SK-N-SH treated with all-trans-retinoic acid at 6 μM for 48 hours (cell line): Measurements from ENCODE around the gene KCNIP1.

Experiments
- ATAC-seq: fragments of 200-7000 bp; cut with Tn5 transposase; 3 replicates; pipeline ENCODE4 v1.9.1; 2020; ENCODE audit warnings: mild to moderate bottlenecking, moderate library complexity
- ARNTL ChIP-seq: fragments of 450-650 bp; formaldehyde crosslinking; IDR thresholded peaks from 2 replicates; pipeline ENCODE4 v1.5.0; 2020; ENCODE audit warnings: low read depth, mild to moderate bottlenecking, moderate library complexity, borderline replicate concordance
- CSDC2 ChIP-seq: fragments of 250-450 bp; sonication (Bioruptor Pico); IDR thresholded peaks from 2 replicates; pipeline ENCODE4 v1.5.0; 2020; ENCODE audit warnings: mild to moderate bottlenecking, moderate library complexity
- ESRRG ChIP-seq: fragments of 250-450 bp; sonication (Bioruptor Pico); IDR thresholded peaks from 2 replicates; pipeline ENCODE4 v1.6.1; 2021; ENCODE audit warnings: mild to moderate bottlenecking
- GLIS3 ChIP-seq: fragments of 250-450 bp; sonication (Bioruptor Pico); IDR thresholded peaks from 2 replicates; pipeline ENCODE4 v1.5.0; 2020; ENCODE audit warnings: mild to moderate bottlenecking, moderate library complexity
- ISL1 ChIP-seq: fragments of 250-450 bp; sonication (Bioruptor Pico); IDR thresholded peaks from 2 replicates; pipeline ENCODE4 v2.1.2; 2022; ENCODE audit warnings: mild to moderate bottlenecking, moderate library complexity
- OSR1 ChIP-seq: fragments of 250-450 bp; sonication (Bioruptor Pico); IDR thresholded peaks from 2 replicates; pipeline ENCODE4 v1.8.0; 2022; ENCODE audit warnings: moderate library complexity, mild to moderate bottlenecking, inconsistent platforms
- PPARA ChIP-seq: fragments of 250-450 bp; sonication (Bioruptor Pico); IDR thresholded peaks from 2 replicates; pipeline ENCODE4 v1.5.0; 2020; ENCODE audit warnings: mild to moderate bottlenecking, borderline replicate concordance
- RARB ChIP-seq: fragments of 250-450 bp; sonication (Bioruptor Pico); IDR thresholded peaks from 2 replicates; pipeline ENCODE4 v1.8.0; 2021; ENCODE audit warnings: mild to moderate bottlenecking, moderate library complexity
- SNAI2 ChIP-seq: fragments of 250-450 bp; sonication (Bioruptor Pico); IDR thresholded peaks from 2 replicates; pipeline ENCODE4 v1.5.0; 2020; ENCODE audit warnings: mild to moderate bottlenecking, moderate library complexity
- TCF4 ChIP-seq: fragments of 250-450 bp; sonication (Bioruptor Pico); IDR thresholded peaks from 2 replicates; pipeline ENCODE4 v1.8.0; 2021; ENCODE audit warnings: mild to moderate bottlenecking, moderate library complexity, borderline replicate concordance
- TOX ChIP-seq: fragments of 250-450 bp; sonication (Bioruptor Pico); IDR thresholded peaks from 2 replicates; pipeline ENCODE4 v1.8.0; 2021; ENCODE audit warnings: mild to moderate bottlenecking, moderate library complexity, borderline replicate concordance
- ZC3H10 ChIP-seq: fragments of 250-450 bp; sonication (Bioruptor Pico); IDR thresholded peaks from 2 replicates; pipeline ENCODE4 v1.5.1; 2021; ENCODE audit warnings: mild to moderate bottlenecking, moderate library complexity
- ZFP3 ChIP-seq: fragments of 250-450 bp; sonication (Bioruptor Pico); IDR thresholded peaks from 2 replicates; pipeline ENCODE4 v1.5.0; 2020; ENCODE audit warnings: mild to moderate bottlenecking, moderate library complexity
- ZNF565 ChIP-seq: fragments of 450-650 bp; formaldehyde crosslinking; conservative IDR thresholded peaks from 2 replicates; pipeline ENCODE4 v1.5.0; 2020; ENCODE audit warnings: low read depth, mild to moderate bottlenecking, moderate library complexity
- ZNF70 ChIP-seq: fragments of 450-650 bp; formaldehyde crosslinking; IDR thresholded peaks from 2 replicates; pipeline ENCODE4 v1.5.0; 2020; ENCODE audit warnings: mild to moderate bottlenecking, moderate library complexity
- ZNF8 ChIP-seq: fragments of 450-650 bp; formaldehyde crosslinking; IDR thresholded peaks from 2 replicates; pipeline ENCODE4 v1.5.0; 2020; ENCODE audit warnings: mild to moderate bottlenecking, moderate library complexity
- TF ChIP-seq, protein P1 (sequence below): fragments of 250-450 bp; sonication (Bioruptor Pico); IDR thresholded peaks from 2 replicates; pipeline ENCODE4 v1.5.0; 2020; ENCODE audit warnings: mild to moderate bottlenecking, moderate library complexity
- TF ChIP-seq, protein P2 (sequence below): fragments of 250-450 bp; sonication (Bioruptor Pico); IDR thresholded peaks from 2 replicates; pipeline ENCODE4 v1.8.0; 2020; ENCODE audit warnings: mild to moderate bottlenecking, moderate library complexity, borderline replicate concordance
- TF ChIP-seq, protein P3 (sequence below): fragments of 250-450 bp; sonication (Bioruptor Pico); IDR thresholded peaks from 2 replicates; pipeline ENCODE4 v1.8.0; 2021; ENCODE audit warnings: low read depth, mild to moderate bottlenecking, moderate library complexity, borderline replicate concordance

KCNIP1 gene

DNA sequence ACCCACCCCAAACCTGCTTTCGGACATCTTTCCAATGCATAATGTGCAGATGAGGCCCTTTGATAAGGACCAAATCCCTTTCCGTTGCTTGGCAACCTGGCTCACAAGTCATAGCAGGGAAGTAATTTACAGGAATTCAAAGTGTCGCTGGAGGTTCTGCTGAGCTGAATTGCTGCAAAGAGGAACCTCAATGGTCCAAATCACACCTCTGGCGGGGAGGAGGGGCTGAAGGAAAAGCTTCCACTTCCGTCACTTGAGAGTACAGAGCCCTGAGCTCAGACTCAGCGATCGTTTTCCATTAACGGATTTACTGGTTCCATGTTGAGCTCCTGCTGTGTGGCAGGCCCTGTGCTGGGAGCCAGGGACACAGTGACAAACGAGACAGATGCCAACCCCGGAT lies 99.3 kb downstream of the KCNIP1 start:
- TF ChIP-seq, protein P1, sequence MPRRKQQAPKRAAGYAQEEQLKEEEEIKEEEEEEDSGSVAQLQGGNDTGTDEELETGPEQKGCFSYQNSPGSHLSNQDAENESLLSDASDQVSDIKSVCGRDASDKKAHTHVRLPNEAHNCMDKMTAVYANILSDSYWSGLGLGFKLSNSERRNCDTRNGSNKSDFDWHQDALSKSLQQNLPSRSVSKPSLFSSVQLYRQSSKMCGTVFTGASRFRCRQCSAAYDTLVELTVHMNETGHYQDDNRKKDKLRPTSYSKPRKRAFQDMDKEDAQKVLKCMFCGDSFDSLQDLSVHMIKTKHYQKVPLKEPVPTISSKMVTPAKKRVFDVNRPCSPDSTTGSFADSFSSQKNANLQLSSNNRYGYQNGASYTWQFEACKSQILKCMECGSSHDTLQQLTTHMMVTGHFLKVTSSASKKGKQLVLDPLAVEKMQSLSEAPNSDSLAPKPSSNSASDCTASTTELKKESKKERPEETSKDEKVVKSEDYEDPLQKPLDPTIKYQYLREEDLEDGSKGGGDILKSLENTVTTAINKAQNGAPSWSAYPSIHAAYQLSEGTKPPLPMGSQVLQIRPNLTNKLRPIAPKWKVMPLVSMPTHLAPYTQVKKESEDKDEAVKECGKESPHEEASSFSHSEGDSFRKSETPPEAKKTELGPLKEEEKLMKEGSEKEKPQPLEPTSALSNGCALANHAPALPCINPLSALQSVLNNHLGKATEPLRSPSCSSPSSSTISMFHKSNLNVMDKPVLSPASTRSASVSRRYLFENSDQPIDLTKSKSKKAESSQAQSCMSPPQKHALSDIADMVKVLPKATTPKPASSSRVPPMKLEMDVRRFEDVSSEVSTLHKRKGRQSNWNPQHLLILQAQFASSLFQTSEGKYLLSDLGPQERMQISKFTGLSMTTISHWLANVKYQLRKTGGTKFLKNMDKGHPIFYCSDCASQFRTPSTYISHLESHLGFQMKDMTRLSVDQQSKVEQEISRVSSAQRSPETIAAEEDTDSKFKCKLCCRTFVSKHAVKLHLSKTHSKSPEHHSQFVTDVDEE, result no peak
- no peak for TF ChIP-seq OSR1 (CRISPR knock-in tag)
- no peak for TF ChIP-seq ARNTL (CRISPR knock-in tag)
- no peak for TF ChIP-seq RARB (CRISPR knock-in tag)
- TF ChIP-seq, protein P2, sequence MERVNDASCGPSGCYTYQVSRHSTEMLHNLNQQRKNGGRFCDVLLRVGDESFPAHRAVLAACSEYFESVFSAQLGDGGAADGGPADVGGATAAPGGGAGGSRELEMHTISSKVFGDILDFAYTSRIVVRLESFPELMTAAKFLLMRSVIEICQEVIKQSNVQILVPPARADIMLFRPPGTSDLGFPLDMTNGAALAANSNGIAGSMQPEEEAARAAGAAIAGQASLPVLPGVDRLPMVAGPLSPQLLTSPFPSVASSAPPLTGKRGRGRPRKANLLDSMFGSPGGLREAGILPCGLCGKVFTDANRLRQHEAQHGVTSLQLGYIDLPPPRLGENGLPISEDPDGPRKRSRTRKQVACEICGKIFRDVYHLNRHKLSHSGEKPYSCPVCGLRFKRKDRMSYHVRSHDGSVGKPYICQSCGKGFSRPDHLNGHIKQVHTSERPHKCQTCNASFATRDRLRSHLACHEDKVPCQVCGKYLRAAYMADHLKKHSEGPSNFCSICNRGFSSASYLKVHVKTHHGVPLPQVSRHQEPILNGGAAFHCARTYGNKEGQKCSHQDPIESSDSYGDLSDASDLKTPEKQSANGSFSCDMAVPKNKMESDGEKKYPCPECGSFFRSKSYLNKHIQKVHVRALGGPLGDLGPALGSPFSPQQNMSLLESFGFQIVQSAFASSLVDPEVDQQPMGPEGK (CRISPR knock-in tag), result no peak
- TF ChIP-seq ESRRG (CRISPR knock-in tag), result no peak
- TF ChIP-seq SNAI2, result no peak
- no peak for TF ChIP-seq ZNF8 (CRISPR knock-in tag)
- TF ChIP-seq PPARA (CRISPR knock-in tag), result no peak
- no peak for TF ChIP-seq GLIS3 (CRISPR knock-in tag)
- TF ChIP-seq ZFP3 (CRISPR knock-in tag), result no peak
- no peak for ATAC-seq

DNA sequence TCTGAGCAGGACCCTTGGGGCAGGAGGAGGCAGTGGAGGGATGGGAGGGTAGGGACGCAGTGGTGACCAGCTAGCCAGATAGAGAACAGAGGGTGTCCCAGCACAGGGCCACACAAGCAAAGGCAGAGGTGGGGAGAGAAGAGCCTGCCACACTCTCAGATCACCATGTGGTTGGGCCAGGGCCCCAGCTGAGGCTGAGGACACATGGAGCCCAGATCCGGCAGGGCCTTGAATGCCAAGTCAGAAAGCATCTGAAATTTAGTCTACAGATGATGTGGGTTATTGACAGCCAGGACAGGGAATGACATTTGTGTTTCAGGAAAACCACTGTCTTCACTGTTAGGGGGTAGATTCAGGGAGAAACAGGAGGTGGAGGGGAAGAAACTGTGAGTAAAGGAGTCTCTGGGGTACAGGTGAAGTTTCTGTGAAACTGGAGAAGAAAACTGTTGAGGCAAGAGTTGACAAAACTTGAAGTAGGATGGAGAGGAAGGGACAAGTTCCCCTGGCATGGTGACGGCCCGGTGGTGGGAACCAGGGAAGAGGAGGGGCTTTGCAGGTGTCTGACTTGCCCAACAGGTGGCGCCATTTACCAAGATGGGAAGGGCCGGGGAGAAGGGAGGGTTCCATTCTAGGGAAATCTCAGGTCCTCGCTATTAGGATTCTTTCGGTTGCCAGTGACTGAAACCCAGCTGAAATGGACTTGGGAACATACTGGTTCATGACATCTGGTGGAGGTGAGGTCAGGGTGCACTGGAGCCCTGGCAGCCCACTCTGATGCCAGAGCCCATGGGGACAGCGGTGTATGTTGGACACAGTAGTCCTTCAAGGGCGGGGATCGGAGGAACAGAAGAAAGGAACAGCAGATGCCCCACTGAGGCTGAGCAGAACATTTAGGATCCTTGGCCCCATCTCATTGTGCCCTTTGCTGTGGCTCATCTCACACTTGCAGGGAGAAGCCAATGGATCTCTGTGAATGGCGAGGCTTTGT lies 100.1 kb downstream of the KCNIP1 start:
- peak; percentile 97 for ATAC-seq
- no peak for TF ChIP-seq CSDC2
- TF ChIP-seq ZNF70 (CRISPR knock-in tag), result no peak
- no peak for TF ChIP-seq ISL1 (CRISPR knock-in tag)
- TF ChIP-seq ZNF8 (CRISPR knock-in tag), result no peak
- TF ChIP-seq ZFP3 (CRISPR knock-in tag), result no peak
- TF ChIP-seq SNAI2, result no peak
- no peak for TF ChIP-seq TCF4 (CRISPR knock-in tag)

DNA sequence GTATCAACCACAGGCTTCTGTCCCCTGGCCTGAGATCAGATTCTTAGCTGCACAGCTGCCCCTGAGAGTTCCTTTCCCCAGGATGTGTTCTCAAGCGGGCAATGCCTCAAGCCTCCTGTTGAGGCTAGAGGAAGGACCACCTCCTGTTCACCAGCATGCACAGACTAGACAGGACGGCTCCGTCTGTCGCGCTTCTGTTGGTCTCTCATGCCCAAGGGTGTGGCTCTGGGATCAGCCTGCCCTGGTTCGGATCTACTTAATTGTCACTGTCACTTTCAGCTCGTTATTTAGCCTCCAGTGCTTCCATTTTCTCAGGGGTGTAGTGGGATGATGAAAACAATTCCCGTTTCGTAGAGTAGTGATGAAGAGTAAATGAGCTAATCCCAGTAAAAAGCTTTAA lies 103.1 kb downstream of the KCNIP1 start:
- ATAC-seq, result peak; percentile 23; the same call in 1 of the 3 replicates

More for the DNA sequence above, 103.1 kb downstream of the KCNIP1 start:
- TF ChIP-seq ARNTL (CRISPR knock-in tag) (no peak), ESRRG (CRISPR knock-in tag) (no peak), ZNF70 (CRISPR knock-in tag) (no peak), ZNF8 (CRISPR knock-in tag) (no peak), SNAI2 (no peak), ISL1 (CRISPR knock-in tag) (no peak), ZC3H10 (CRISPR knock-in tag) (no peak), GLIS3 (CRISPR knock-in tag) (no peak), ZNF565 (CRISPR knock-in tag) (no peak), TOX (CRISPR knock-in tag) (no peak)
- TF ChIP-seq, protein P3, sequence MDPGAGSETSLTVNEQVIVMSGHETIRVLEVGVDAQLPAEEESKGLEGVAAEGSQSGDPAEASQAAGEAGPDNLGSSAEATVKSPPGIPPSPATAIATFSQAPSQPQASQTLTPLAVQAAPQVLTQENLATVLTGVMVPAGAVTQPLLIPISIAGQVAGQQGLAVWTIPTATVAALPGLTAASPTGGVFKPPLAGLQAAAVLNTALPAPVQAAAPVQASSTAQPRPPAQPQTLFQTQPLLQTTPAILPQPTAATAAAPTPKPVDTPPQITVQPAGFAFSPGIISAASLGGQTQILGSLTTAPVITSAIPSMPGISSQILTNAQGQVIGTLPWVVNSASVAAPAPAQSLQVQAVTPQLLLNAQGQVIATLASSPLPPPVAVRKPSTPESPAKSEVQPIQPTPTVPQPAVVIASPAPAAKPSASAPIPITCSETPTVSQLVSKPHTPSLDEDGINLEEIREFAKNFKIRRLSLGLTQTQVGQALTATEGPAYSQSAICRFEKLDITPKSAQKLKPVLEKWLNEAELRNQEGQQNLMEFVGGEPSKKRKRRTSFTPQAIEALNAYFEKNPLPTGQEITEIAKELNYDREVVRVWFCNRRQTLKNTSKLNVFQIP (CRISPR knock-in tag), result no peak
- TF ChIP-seq, protein P1, result no peak
